CD14-positive monocyte (primary cell): ENCODE data around the gene ACTR10. TPM values are rescaled to one million over a fixed set of nuclear protein-coding genes. Genes with fewer than 3 reads are reported as not detected.

ENCODE experiments used
- DNase-seq, 3 donors: peaks; one replicate each; pipeline ENCODE4 v3.0.0-alpha.2; 2011 to 2022
- H2AFZ ChIP-seq: 2 replicates; pipeline ENCODE4 v1.6.0; 2012; ENCODE audit warnings: mild to moderate bottlenecking, low read depth, low read length, inconsistent platforms; ENCODE audit not compliant: insufficient read depth, poor library complexity, severe bottlenecking
- H3K27ac ChIP-seq, 2 donors: 1 replicate in 1 of 2; 2 replicates in 1 of 2; pipeline ENCODE4 v1.5.1; 2012 to 2013; ENCODE audit warnings: low read length in 2 of 2, control low read depth in 1 of 2, inconsistent platforms in 1 of 2, low read depth in 1 of 2, mild to moderate bottlenecking in 1 of 2
- H3K27me3 ChIP-seq, 2 donors: one replicate each; pipeline versions ENCODE4 v1.6.0 to v1.6.1; 2011 to 2013; ENCODE audit warnings: low read length in 2 of 2; ENCODE audit not compliant: control insufficient read depth in 2 of 2, insufficient read depth in 2 of 2
- H3K36me3 ChIP-seq, 2 donors: replicated peaks in 1 of 2; 1 replicate in 1 of 2; 2 replicates in 1 of 2; pipeline versions ENCODE4 v1.5.1 to v1.6.1; 2012 to 2013; ENCODE audit warnings: low read length in 2 of 2, control low read depth in 1 of 2, inconsistent platforms in 1 of 2, mild to moderate bottlenecking in 1 of 2; ENCODE audit not compliant: insufficient read depth in 2 of 2, control insufficient read depth in 1 of 2
- H3K4me1 ChIP-seq, 2 donors: 1 replicate in 1 of 2; 2 replicates in 1 of 2; pipeline versions ENCODE4 v1.5.1 to v1.6.1; 2012 to 2013; ENCODE audit warnings: low read length in 2 of 2, control low read depth in 1 of 2, inconsistent platforms in 1 of 2, mild to moderate bottlenecking in 1 of 2, moderate library complexity in 1 of 2; ENCODE audit not compliant: insufficient read depth in 2 of 2, control insufficient read depth in 1 of 2
- H3K4me2 ChIP-seq: replicated peaks from 2 replicates; pipeline ENCODE3; 2012; ENCODE audit warnings: low read length, moderate library complexity, mild to moderate bottlenecking; ENCODE audit not compliant: poor library complexity, severe bottlenecking; ENCODE audit errors: extremely low read depth
- H3K4me3 ChIP-seq, 3 experiments: fragments of 200-600 bp in 1 of 3; sonication (generic) in 1 of 3; replicated peaks in 1 of 3; 1 replicate in 2 of 3; 2 replicates in 1 of 3; pipeline ENCODE4 v1.5.1; 2011 to 2013; ENCODE audit warnings: low read length in 3 of 3, mild to moderate bottlenecking in 3 of 3, control low read depth in 2 of 3, low read depth in 2 of 3, inconsistent platforms in 1 of 3, moderate library complexity in 1 of 3
- H3K79me2 ChIP-seq: 2 replicates; pipeline ENCODE4 v1.6.0; 2012; ENCODE audit warnings: mild to moderate bottlenecking, control low read depth, inconsistent platforms, low read length, moderate library complexity; ENCODE audit not compliant: insufficient read depth
- H3K9ac ChIP-seq: 2 replicates; pipeline ENCODE4 v1.6.0; 2017; ENCODE audit warnings: low read length, mild to moderate bottlenecking; ENCODE audit not compliant: insufficient read depth, poor library complexity, severe bottlenecking
- H3K9me3 ChIP-seq, 2 donors: replicated peaks in 1 of 2; 1 replicate in 1 of 2; 2 replicates in 1 of 2; pipeline versions ENCODE4 v1.5.1 to v1.6.1; 2012 to 2013; ENCODE audit warnings: low read length in 2 of 2, control low read depth in 1 of 2; ENCODE audit not compliant: control insufficient read depth in 1 of 2, insufficient read depth in 1 of 2
- H4K20me1 ChIP-seq: 2 replicates; pipeline ENCODE4 v1.6.0; 2012; ENCODE audit warnings: mild to moderate bottlenecking, low read length, control low read depth, moderate library complexity; ENCODE audit not compliant: insufficient read depth
- H3K27ac Mint-ChIP-seq, 7 donors: one replicate each; pipeline ENCODE4 v1.8.0; 2020; ENCODE audit warnings: mild to moderate bottlenecking in 7 of 7, mixed read lengths in 7 of 7, moderate library complexity in 6 of 7, inconsistent platforms in 2 of 7
- H3K27me3 Mint-ChIP-seq, 3 donors: one replicate each; pipeline ENCODE4 v1.8.0; 2021 to 2022; ENCODE audit warnings: low read depth in 3 of 3, mild to moderate bottlenecking in 3 of 3, mixed read lengths in 3 of 3, moderate library complexity in 3 of 3, inconsistent platforms in 1 of 3
- H3K36me3 Mint-ChIP-seq, 2 donors: one replicate each; pipeline ENCODE4 v1.8.0; 2020; ENCODE audit warnings: mixed read lengths in 2 of 2, inconsistent platforms in 1 of 2, mild to moderate bottlenecking in 1 of 2
- H3K4me1 Mint-ChIP-seq: one replicate; pipeline ENCODE4 v1.8.0; 2020; ENCODE audit warnings: mild to moderate bottlenecking, mixed read lengths
- H3K4me3 Mint-ChIP-seq, 2 donors: one replicate each; pipeline ENCODE4 v1.8.0; 2020; ENCODE audit warnings: mild to moderate bottlenecking in 2 of 2, mixed read lengths in 2 of 2, moderate library complexity in 1 of 2
- H3K9me3 Mint-ChIP-seq, 7 donors: one replicate each; pipeline ENCODE4 v1.8.0; 2020 to 2022; ENCODE audit warnings: mixed read lengths in 7 of 7, mild to moderate bottlenecking in 6 of 7, moderate library complexity in 6 of 7, inconsistent platforms in 2 of 7
- WGBS: methylation state at CpG from one replicate; pipeline ENCODE4 v1.1.5; 2013; ENCODE audit warnings: missing lambda C conversion rate; ENCODE audit not compliant: insufficient coverage; 5-methylcytosine and 5-hydroxymethylcytosine counted together
- intact Hi-C, 2 donors: fragments of 100-400 bp; cut with micrococcal nuclease; formaldehyde crosslinking; loops; one replicate each; pipeline versions ENCODE4 v1.15.0 to v1.15.1; 2023
- polyA plus RNA-seq, 3 donors: library from polyadenylated mRNA; depleted of rRNA in 1 of 3; unstranded in 2 of 3; stranded (reverse) in 1 of 3; fragments of 300-500 nt in 2 of 3; fragments of >200 nt in 1 of 3; fragmentation: Illumina TruSeq in 2 of 3; gene quantifications; 1 replicate in 2 of 3; 2 replicates in 1 of 3; pipeline ENCODE4 v1.2.3, GENCODE V29; 2012 to 2021
- TF ChIP-seq, protein P1 (sequence below): fragments of 200-600 bp; IDR thresholded peaks from one replicate; pipeline ENCODE4 v1.8.0; 2022; ENCODE audit warnings: antibody characterized with exemption, mild to moderate bottlenecking

ACTR10 gene
- polyA plus RNA-seq, 3 donors, result 33.8 to 91.7 (median 83.3) TPM

DNA sequence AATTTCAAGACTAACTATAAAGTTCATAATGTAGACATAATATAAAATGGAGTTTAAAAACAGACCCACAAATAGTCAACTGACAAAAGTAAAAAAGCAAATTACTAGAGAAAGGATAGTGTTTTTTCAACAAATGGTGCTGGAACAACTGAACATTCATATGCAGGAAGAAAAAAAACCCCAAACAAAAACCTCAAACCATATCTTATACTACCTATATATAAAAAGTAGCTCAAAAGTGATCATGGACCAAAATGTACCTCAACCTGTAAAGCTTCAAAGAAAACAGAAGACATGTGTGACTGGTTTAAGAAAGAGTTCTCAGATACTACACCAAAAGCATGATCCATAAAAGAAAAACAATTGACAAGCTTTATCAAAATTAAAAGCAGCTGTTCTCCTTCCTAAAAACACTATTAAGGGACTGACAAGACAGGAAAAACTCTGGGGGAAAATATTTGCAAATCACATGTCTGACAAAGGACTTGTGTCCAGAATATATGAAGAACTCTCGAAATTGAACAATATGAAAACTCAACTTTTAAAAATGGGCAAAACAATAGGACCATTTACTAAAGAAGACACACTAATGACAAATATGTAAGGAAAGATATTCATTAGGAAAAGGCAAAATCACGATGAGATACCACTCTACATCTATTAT, 75.7 kb downstream of the ACTR10 start:
- H3K79me2 ChIP-seq, result peaks cover 100% of the 10 kb centered on the region

GRCh38 chr14:58276208-58276607, 76.3 kb downstream of the ACTR10 start:
- peaks cover 54 to 85% of the 10 kb centered on the region in 2 donors for H3K36me3 Mint-ChIP-seq
- Histone ChIP-seq H2AFZ (no peak overlapping the region), H3K27ac (peak overlapping the region in 1 of 2 donors; percentile 58), H3K9me3 (no peaks in the 10 kb centered on the region), H3K4me2 (no peak overlapping the region), H3K36me3 (peaks cover 67 to 93% of the 10 kb centered on the region in 2 donors), H3K4me3 (no peak overlapping the region), H3K79me2 (peaks cover 97% of the 10 kb centered on the region), H3K4me1 (peaks cover 7 to 9% of the 10 kb centered on the region in 2 donors), H3K27me3 (no peaks in the 10 kb centered on the region), H4K20me1 (peaks cover 98% of the 10 kb centered on the region), H3K9ac (no peak overlapping the region)
- no peak for DNase-seq
- peak overlapping the region in 1 of 7 donors; percentile 84 for H3K27ac Mint-ChIP-seq
- H3K27me3 Mint-ChIP-seq, result no peaks in the 10 kb centered on the region
- H3K4me3 Mint-ChIP-seq, result no peak overlapping the region
- no CpG with 5 or more reads among the region's 1 CpG for WGBS
- intact Hi-C loops, result no loop called here
- TF ChIP-seq, protein P1, sequence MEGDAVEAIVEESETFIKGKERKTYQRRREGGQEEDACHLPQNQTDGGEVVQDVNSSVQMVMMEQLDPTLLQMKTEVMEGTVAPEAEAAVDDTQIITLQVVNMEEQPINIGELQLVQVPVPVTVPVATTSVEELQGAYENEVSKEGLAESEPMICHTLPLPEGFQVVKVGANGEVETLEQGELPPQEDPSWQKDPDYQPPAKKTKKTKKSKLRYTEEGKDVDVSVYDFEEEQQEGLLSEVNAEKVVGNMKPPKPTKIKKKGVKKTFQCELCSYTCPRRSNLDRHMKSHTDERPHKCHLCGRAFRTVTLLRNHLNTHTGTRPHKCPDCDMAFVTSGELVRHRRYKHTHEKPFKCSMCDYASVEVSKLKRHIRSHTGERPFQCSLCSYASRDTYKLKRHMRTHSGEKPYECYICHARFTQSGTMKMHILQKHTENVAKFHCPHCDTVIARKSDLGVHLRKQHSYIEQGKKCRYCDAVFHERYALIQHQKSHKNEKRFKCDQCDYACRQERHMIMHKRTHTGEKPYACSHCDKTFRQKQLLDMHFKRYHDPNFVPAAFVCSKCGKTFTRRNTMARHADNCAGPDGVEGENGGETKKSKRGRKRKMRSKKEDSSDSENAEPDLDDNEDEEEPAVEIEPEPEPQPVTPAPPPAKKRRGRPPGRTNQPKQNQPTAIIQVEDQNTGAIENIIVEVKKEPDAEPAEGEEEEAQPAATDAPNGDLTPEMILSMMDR, result no peak
- H3K4me1 Mint-ChIP-seq, result peaks cover 12% of the 10 kb centered on the region
- no peaks in the 10 kb centered on the region for H3K9me3 Mint-ChIP-seq

More for the DNA sequence above, 75.7 kb downstream of the ACTR10 start:
- TF ChIP-seq, protein P1, result no peak
- Histone ChIP-seq H2AFZ (no peak overlapping the region), H3K27me3 (no peaks in the 10 kb centered on the region), H3K4me2 (no peak overlapping the region), H3K4me1 (peaks cover 3 to 4% of the 10 kb centered on the region in 2 donors), H4K20me1 (peaks cover 98% of the 10 kb centered on the region), H3K4me3 (no peak overlapping the region), H3K9ac (no peak overlapping the region), H3K36me3 (peaks cover 70 to 98% of the 10 kb centered on the region in 2 donors), H3K9me3 (no peaks in the 10 kb centered on the region), H3K27ac (peak overlapping the region in 1 of 2 donors; percentile 58)
- no peaks in the 10 kb centered on the region for H3K27me3 Mint-ChIP-seq
- no CpG with 5 or more reads among the region's 2 CpGs for WGBS
- H3K4me3 Mint-ChIP-seq, result no peak overlapping the region
- peaks cover 7% of the 10 kb centered on the region for H3K4me1 Mint-ChIP-seq
- intact Hi-C loops, result no loop called here
- peak overlapping the region in 3 of 7 donors; percentile 20 to 84 (median 31) for H3K27ac Mint-ChIP-seq
- H3K36me3 Mint-ChIP-seq, result peaks cover 56 to 87% of the 10 kb centered on the region in 2 donors
- no peak for DNase-seq
- H3K9me3 Mint-ChIP-seq, result no peaks in the 10 kb centered on the region
